IPS-18c (cell line): Measurements from ENCODE around the gene SPP2.

Experiments used
- H3K4me3 ChIP-seq: 2 replicates; pipeline ENCODE4 v1.7.0; 2013; ENCODE audit warnings: low read depth, mild to moderate bottlenecking, low read length, moderate library complexity; ENCODE audit not compliant: insufficient read depth
- H3K9me3 ChIP-seq: one replicate; pipeline ENCODE4 v1.6.1; 2013; ENCODE audit warnings: mild to moderate bottlenecking, low read length, moderate library complexity; ENCODE audit not compliant: control insufficient read depth, insufficient read depth

SPP2 gene

DNA sequence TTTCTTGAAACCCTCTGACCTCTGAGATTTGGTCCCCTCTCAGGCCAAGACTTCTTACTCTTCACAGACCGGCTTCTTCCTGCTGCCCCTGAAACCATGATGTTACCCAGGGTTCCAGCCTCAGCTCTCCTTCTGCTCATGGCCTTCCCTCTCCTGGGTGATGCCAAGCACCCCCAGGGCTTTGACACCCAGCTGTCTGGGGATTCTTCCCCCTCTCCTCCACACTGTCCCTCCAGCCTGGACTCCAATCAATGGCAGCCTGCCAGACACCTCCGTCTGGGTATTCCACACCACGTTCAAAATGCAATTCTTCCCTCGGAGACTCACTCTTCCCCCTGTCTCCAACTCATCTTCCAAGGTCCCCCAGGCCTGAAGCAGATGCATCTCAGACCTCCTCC lies 25.0 kb downstream of the SPP2 start:
- Histone ChIP-seq H3K4me3 (no peak overlapping the region), H3K9me3 (no peaks in the 10 kb centered on the region)

DNA sequence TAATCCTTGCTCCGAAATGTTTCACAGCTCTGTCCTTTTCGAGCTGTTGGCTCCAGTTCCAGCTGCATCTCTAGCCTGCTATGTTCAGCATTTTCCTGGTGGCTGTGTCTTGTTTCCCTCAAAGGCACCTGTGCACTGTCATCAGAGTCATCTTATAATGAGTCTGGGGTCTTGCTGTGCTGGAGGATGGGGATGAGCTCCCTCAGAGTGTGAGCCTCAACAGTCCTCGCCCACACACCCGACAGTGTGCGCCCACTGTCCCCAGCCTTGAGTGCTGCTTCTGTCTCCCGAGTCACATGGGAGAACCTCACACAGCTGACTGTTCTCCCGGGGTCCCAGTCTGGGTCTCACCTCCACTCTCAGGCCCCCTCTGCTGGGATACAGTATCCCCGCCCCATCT lies 25.4 kb downstream of the SPP2 start:
- Histone ChIP-seq H3K9me3 (no peaks in the 10 kb centered on the region), H3K4me3 (no peak overlapping the region)

DNA sequence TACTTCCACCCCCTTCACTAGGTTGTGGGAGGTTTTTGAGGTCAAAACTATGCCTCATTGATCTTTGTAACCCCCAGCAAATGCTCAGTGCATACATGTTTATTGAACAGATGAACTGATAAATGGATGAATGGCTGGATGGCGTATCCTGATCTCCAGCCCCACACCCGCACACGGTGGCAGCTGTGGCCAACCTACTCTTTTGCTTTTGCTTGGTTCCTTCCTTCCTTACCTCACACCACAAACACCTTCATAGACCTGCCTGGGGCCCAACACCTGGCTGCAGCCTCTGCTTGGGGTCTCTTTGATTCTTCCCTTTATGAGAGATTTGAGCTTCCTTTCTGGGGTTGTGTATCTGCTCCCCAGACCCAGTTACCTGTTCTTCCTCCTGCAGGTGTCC lies 25.9 kb downstream of the SPP2 start:
- Histone ChIP-seq H3K9me3 (no peaks in the 10 kb centered on the region), H3K4me3 (no peak overlapping the region)

DNA sequence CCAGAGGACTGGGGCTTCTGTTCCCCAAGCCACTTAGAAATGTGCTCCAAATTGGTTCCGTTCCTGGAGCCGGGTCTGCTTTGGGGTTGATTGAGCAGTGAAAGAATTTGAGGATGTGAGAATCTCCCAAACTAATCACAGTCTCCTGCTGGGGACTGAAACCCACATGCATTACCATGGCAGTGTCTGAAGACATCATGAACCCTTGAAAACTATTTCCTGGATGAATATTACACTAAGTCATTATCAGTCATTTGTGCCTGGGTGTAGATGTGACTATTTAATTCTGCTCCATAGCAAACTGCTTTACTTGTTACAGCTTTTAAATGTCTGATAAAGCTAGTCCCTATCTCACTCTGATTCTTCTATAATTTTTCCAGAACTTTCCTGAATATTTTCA lies 27.6 kb downstream of the SPP2 start:
- no peaks in the 10 kb centered on the region for H3K9me3 ChIP-seq
- no peak overlapping the region for H3K4me3 ChIP-seq

DNA sequence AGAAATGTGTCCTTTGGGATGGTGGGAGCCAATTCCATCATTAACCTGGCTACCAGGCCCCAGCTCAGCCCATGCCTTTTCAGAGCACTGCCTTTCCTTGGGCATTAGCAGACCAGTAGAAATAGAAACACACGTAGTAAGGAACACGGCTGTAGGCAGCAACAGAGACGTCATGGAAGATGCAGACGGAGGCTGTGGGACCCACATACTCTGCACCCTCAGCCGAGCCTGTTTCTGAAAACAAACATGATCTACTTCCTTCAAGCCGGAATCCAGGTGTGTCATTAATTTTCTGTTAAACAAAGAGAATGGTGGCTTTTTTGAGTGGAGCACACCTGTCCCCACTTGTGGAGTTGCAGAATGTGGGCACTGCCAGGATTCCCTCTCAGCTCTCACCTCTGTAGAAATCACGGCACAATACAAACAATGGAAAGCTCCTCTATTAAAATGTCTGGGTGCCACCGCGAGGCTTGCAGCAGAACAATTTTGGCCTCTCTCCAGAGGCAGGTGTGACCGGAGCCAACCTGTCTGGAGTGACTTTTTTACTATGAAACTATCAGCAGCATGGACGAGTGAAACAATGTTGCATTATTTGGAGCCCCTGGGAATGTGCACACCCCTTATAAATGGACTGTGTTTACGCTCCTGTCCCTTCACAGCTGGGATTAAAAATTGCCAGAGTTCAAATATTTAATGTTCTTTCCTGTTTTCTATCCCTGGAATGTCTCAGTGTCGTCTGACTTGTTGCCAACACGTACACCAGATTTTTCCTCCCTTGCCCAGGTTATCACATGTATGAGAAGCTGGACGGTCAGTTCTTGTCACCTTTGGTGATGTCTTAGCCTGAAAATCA lies 31.7 kb downstream of the SPP2 start:
- H3K9me3 ChIP-seq, result no peaks in the 10 kb centered on the region
- H3K4me3 ChIP-seq, result no peak overlapping the region

DNA sequence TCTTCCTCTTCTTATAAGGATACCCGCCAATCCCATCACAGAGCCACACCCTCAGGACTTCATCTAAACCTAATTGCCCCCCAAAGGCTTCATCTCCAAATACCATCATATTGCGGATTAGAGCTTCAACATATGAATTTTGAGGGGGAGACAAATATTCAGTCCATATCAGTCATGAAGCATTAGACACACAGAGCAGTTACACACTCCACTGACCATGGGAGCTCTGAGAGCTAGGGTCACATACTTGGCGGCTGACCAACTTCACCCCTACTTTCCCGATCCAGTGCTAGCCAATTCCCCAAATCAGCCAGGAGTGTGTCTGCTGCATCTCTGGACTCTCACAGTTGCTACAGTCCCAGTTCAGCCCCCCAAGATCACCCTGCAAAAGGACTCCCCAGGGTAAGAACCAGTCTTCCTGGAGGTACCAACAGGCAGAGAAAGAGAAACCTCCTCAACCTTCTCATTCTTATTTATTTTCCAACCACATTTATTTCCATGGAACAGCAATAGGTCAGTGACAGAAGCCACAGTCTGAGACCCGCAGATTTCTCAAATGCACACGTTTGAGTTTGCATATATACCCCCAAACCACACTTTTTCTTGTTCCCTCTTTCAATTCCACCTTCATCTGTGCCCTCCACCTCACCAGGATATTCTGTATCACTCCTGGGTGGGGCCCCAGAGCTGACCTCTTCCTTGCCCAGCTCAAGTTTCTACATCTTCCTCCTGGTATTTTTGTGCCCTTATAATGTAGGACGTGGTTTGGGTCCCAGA lies 33.3 kb downstream of the SPP2 start:
- H3K9me3 ChIP-seq, result no peaks in the 10 kb centered on the region

DNA sequence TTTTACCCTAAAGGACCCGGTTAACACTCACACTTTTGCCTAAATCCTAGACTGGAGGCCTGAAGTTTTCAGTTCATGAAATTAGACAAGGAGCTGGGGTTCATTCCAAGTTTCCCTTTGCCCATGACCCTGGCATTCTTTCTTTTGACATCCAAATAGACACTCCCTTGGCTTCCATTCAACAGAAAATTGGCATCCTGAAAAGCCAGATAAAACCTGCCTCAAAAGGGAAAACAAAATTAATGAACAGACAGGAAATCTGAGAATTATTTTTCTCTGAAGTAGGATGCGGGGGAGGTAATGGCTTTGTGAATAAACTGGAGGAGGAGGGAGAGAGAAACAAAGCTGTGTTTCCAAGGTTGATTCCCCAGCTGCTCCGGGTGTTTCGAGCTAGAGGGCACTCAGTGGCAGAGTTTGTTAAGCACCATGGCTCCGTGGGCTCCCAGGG lies 41.0 kb downstream of the SPP2 start:
- Histone ChIP-seq H3K9me3 (no peaks in the 10 kb centered on the region), H3K4me3 (no peak overlapping the region)

More for the DNA sequence above, 33.3 kb downstream of the SPP2 start:
- no peak overlapping the region for H3K4me3 ChIP-seq

DNA sequence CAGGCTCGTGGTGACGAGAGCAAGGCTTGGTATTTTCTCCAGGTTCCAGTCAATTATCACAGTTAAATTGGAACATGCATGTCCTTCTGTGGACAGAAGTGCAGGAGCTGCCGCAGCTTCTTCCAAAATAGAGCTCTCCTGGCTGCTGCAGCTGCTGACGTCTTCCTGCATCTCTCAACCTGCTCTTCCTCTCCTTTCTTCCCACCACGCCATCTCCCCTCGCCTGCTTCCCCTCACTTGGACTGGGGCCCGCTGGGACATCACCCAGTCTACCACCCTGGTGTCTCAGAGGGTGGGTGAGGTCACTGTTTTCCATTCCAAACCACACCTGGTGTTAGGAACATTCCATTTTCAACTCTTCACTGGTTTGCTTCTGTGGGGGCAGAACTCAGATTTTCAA lies 41.4 kb downstream of the SPP2 start:
- H3K9me3 ChIP-seq, result no peaks in the 10 kb centered on the region
- H3K4me3 ChIP-seq, result no peak overlapping the region

DNA sequence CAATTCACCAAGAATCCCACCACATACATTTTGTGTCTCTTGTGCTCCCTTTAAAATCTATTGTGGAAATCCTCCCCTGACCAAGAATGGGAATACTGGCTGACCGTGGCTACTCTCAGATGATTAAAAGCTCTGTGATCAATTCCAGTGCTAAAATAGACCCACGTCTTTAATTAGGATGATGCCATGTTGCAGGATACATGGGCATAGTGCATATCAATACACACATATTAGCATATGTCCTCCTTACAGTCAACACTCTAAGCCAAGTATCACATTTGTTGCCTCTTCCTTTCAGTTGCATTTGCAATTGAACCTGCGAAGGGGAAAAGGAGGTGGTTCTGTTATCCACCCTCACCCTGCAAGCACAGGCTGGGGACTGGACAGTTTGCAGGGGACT lies 41.8 kb downstream of the SPP2 start:
- no peak overlapping the region for H3K4me3 ChIP-seq
- H3K9me3 ChIP-seq, result no peaks in the 10 kb centered on the region

DNA sequence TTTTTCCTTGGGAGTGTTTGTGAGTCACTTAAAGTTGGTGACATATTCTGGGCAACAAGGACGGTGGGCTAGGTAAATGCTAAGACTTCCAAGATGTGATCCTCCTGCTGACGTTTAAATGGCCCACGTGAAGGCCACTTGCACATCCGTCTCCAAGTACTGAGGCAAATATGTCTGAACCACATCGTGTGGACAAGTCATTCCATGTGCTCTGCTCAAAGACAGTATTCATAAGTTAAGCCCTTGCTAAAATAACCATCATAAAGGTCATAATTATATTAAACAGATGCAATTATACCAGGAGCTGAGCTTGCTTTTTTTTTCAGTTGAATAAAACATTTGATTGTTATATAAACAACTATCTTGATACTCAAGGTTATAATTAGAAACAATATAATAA lies 44.8 kb downstream of the SPP2 start:
- no peaks in the 10 kb centered on the region for H3K9me3 ChIP-seq

DNA sequence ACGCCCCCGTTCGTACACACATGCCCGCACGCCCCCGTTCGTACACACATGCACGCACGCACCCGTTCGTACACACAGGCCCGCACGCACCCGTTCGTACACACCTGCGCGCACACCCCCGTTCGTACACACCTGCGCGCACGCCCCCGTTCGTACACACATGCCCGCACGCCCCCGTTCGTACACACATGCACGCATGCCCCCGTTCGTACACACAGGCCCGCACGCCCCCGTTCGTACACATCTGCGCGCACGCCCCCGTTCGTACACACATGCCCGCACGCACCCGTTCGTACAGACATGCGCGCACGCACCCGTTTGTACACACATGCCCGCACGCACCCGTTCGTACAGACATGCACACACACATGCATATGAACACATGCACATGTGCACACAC lies 45.7 kb downstream of the SPP2 start:
- Histone ChIP-seq H3K9me3 (no peaks in the 10 kb centered on the region), H3K4me3 (no peak overlapping the region)

More for the DNA sequence above, 44.8 kb downstream of the SPP2 start:
- H3K4me3 ChIP-seq, result no peak overlapping the region

DNA sequence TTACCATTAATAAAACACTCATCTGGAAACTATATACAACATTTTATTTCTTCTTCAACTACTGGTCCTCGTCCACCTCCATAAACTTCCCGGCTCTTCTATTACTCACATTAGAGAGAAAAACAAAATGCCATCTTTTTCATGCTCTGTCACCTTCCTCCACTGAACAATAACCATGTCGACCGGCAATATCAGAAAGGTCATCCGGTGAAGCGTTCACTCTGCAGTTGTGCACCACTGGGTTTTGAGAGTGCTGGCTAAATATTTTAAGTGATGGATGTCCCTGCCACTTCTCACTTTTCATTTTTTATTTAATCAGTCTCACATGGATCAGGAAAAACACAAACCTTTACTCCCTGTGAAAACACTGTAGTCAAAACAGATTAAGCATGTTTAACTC lies 48.2 kb downstream of the SPP2 start:
- Histone ChIP-seq H3K4me3 (no peak overlapping the region), H3K9me3 (no peaks in the 10 kb centered on the region)

DNA sequence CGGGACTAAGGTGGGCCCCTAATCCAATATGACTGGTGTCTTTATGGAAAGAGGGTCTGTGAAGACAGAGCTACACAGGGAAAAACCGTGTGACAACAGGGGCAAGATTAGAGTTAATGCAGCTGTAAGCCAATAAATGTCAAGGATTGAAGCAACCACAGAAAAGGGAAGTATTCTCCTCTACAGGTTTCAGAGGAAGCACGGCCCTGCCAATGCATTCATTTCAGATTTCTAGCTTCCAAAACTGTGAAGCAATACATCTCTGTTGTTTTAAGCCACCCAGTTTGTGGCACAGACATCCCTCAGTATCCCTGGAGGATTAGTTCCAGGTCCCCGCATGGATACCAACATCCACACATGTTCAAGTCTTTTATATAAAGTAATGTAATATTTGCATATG lies 48.8 kb downstream of the SPP2 start:
- Histone ChIP-seq H3K9me3 (no peaks in the 10 kb centered on the region), H3K4me3 (no peak overlapping the region)

DNA sequence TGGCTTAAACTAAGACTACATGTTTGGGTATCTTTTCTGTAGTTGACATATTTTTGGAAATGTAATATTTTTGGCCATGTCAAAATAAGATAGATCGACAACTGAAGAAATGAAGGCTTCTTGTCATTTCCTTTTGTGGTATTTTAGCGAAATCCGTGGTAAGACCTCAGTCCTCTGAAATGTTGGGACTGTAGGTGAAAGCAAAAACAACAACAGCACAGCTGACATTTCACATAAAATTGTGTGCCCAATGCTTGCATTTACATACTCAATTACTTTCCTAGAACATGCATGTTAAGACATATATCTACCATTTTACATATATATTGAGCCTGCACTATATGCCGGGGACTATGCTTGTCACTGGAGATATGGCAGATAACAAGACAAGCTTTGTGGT lies 50.2 kb downstream of the SPP2 start:
- Histone ChIP-seq H3K4me3 (no peak overlapping the region), H3K9me3 (no peaks in the 10 kb centered on the region)

DNA sequence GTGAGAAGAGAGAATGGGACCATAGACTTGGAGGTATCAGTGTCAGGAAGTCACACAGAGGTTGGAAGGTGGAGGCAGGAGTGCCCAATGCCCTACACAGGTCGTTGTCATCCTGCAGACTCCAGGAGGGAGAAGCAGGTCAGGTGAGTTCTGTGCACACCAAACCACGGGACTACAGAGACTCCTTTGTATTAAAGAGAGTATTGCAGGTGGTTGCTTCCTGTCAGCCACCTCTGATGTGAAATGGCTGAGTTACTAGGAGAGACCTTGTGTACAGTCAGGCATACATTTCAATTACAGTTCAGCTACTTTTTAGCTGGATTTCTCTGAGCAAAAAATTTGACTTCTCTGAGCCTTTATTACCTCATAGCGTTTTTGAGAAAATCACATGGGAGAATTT lies 51.6 kb downstream of the SPP2 start:
- H3K9me3 ChIP-seq, result no peaks in the 10 kb centered on the region
- H3K4me3 ChIP-seq, result no peak overlapping the region

DNA sequence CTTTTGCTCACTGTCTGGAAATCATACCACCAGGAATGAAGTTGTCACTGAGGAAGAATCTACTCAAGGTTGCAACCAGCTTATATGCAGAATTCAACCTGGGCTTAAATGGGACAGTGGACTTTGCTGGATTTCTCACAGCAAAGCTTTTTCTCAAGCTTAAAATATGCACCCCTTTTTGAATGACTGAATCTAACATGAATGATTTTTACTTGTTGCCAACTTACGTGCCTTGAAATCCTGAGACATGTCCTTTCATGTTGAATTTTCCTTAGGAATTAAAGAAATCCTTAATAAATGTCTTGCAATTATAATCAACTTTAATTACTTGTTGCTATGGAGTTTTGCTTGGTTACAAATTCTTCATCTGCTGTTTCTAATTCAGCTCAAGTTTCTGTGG lies 57.4 kb downstream of the SPP2 start:
- no peaks in the 10 kb centered on the region for H3K9me3 ChIP-seq

DNA sequence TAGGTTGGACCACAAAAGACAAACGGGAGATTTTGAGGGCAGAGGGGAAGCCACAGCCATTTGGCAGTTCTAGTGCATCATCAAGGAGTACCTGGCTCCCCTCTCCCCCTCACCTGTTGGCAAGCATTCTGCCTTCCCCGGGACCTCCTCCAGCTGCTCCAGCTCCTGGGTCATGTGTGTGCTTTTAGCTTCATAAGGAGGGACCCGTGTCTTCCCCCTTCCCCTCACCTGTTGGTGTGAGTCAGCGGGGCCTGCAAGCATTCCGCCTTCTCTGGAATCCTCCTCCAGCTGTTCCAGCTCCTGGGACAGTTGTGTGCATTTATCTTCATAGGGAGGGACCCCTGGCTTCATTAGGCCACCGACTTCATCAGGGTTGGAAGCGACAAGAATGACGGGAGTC lies 58.8 kb downstream of the SPP2 start:
- no peak overlapping the region for H3K4me3 ChIP-seq
- H3K9me3 ChIP-seq, result no peaks in the 10 kb centered on the region

More for the DNA sequence above, 57.4 kb downstream of the SPP2 start:
- no peak overlapping the region for H3K4me3 ChIP-seq

DNA sequence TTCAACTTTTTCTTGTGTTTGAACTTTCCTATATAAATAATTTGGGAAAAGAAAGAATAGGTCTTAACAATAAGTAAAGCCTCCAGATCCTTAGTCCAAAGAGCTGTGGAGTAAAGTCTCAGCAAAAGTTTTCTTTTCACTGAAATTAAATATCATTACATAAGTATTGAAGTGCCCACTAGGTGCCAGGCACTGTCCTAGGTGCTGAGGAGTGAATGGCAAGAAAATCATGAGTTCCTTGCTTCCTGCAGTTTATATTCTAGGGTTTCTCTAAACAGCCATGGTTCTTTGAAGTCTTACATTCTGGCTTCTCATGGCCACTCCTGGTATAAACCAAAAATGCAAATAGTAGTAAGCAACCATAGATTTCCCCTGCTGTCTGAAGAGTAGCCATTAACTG lies 59.7 kb downstream of the SPP2 start:
- H3K4me3 ChIP-seq, result no peak overlapping the region
- H3K9me3 ChIP-seq, result no peaks in the 10 kb centered on the region
